Measurements from ENCODE around the gene CACFD1. TPM values are rescaled to one million over a fixed set of nuclear protein-coding genes. Genes with fewer than 3 reads are reported as not detected.

CACFD1 gene
- total and polyA plus RNA-seq, 12 donors, result 8.8 to 17.3 (median 10.8) TPM

GRCh38 chr9:133428617-133429101 is 31.1 kb upstream of the CACFD1 start:
- no peak for DNase-seq
- no peaks in the 10 kb centered on the region for H3K36me3 ChIP-seq
- ATAC-seq, result peak in 6 of 8 donors; percentile 12 to 42 (median 30)
- H3K27me3 ChIP-seq, result peaks cover 5 to 53% (median 41%) of the 10 kb centered on the region in 7 donors
- H3K9me3 ChIP-seq, result no peaks in the 10 kb centered on the region
- peaks cover 0 to 5% (median 3%) of the 10 kb centered on the region in 9 donors for H3K4me1 ChIP-seq
- no peak overlapping the region for H3K27ac ChIP-seq
- peak overlapping the region in 6 of 10 donors; percentile 12 to 38 (median 32) for H3K4me3 ChIP-seq
- TF ChIP-seq CTCF (IDR thresholded peaks at IDR 0.05), result peak in 1 of 9 donors; percentile 6
- intact Hi-C loops (cut with DNase I), result loop anchor here in 1 of 10 donors (5.0 kb wide), 1 partner anchor 1094 kb away; no protein-coding TSS in a partner anchor
- 1 to 2% methylated on average over 24 to 56 of the region's 57 CpGs for WGBS, 2 donors

- ATAC-seq (no peak), DNase-seq (no peak)
- H3K4me1 ChIP-seq, result peaks cover 0 to 5% (median 3%) of the 10 kb centered on the region in 9 donors
- WGBS, 2 donors, result 4 to 7% methylated on average over 14 to 18 of the region's 18 CpGs
- intact Hi-C loops (cut with DNase I), result loop anchor here in 1 of 10 donors (5.0 kb wide), 1 partner anchor 1093 kb away; no protein-coding TSS in a partner anchor
- peaks cover 5 to 49% (median 41%) of the 10 kb centered on the region in 7 donors for H3K27me3 ChIP-seq
- H3K27ac ChIP-seq, result no peak overlapping the region
- no peaks in the 10 kb centered on the region for H3K9me3 ChIP-seq
- no peak overlapping the region for H3K4me3 ChIP-seq
- H3K36me3 ChIP-seq, result no peaks in the 10 kb centered on the region
- no peak for TF ChIP-seq CTCF (IDR thresholded peaks at IDR 0.05)
Measured at GRCh38 chr9:133429214-133429613, 30.6 kb upstream of the CACFD1 start.

- peaks cover 0 to 5% (median 3%) of the 10 kb centered on the region in 9 donors for H3K4me1 ChIP-seq
- 21% methylated on average over 49 of the region's 49 CpGs for WGBS, 2 donors
- H3K9me3 ChIP-seq, result no peaks in the 10 kb centered on the region
- no peaks in the 10 kb centered on the region for H3K36me3 ChIP-seq
- peaks cover 5 to 44% (median 41%) of the 10 kb centered on the region in 7 donors for H3K27me3 ChIP-seq
- no peak overlapping the region for H3K27ac ChIP-seq
- intact Hi-C loops (cut with DNase I), result loop anchor here in 1 of 10 donors (5.0 kb wide), 1 partner anchor 1093 kb away; no protein-coding TSS in a partner anchor
- ATAC-seq (peak in 3 of 8 donors; percentile 45 to 60 (median 51)), DNase-seq (peak; percentile 23 to 31)
- TF ChIP-seq CTCF (IDR thresholded peaks at IDR 0.05), result peak in 5 of 9 donors; percentile 17 to 38 (median 32)
- no peak overlapping the region for H3K4me3 ChIP-seq
Measured at GRCh38 chr9:133429641-133430161, 30.1 kb upstream of the CACFD1 start.

GRCh38 chr9:133430244-133430643 is 29.5 kb upstream of the CACFD1 start:
- peaks cover 5 to 44% (median 38%) of the 10 kb centered on the region in 7 donors for H3K27me3 ChIP-seq
- peaks cover 0 to 5% (median 3%) of the 10 kb centered on the region in 9 donors for H3K4me1 ChIP-seq
- H3K36me3 ChIP-seq, result no peaks in the 10 kb centered on the region
- H3K27ac ChIP-seq, result no peak overlapping the region
- TF ChIP-seq CTCF (IDR thresholded peaks at IDR 0.05), result no peak
- H3K4me3 ChIP-seq, result no peak overlapping the region
- ATAC-seq (no peak), DNase-seq (no peak)
- intact Hi-C loops (cut with DNase I), result no loop called here
- H3K9me3 ChIP-seq, result no peaks in the 10 kb centered on the region
- WGBS, 2 donors, result 90 to 100% methylated on average over 1 of the region's 1 CpG

Data from heart right ventricle (tissue), 16 donors.